HepG2 (cell line): Measurements from ENCODE around the gene ELAC2. TPM values are rescaled to one million over a fixed set of nuclear protein-coding genes. Genes with fewer than 3 reads are reported as not detected.

ENCODE experiments used
- ATAC-seq: fragments of 200-7000 bp; cut with Tn5 transposase; 3 replicates; pipeline ENCODE4 v1.9.1; 2020; ENCODE audit warnings: mild to moderate bottlenecking, moderate library complexity
- BruUV-seq: library from RNA; stranded (reverse); fragments of 400-500 nt; replicated peaks from 2 replicates; lab custom pipeline; 2021; lab: Mats Ljungman, UMichigan
- CTCF ChIA-PET: fragments of 300-600 bp; formaldehyde crosslinking; extraction: SDS; loops from one replicate; lab custom pipeline; 2021; ENCODE audit warnings: low total read pairs, inconsistent platforms, low intra/inter-chr PET ratio; lab: Yijun Ruan, JAX
- POLR2A ChIA-PET: fragments of 350-600 bp; sonication (Branson Sonifier 250); formaldehyde crosslinking; loops from one replicate; lab custom pipeline; 2020; ENCODE audit warnings: antibody characterized with exemption, inconsistent platforms; lab: Yijun Ruan, JAX
- DNase-seq: peaks from one replicate; pipeline ENCODE4 v3.0.0-alpha.2; 2015; ENCODE audit warnings: low spot score
- FAIRE-seq: peaks from 3 replicates; lab custom pipeline; 2011; peaks lifted over from hg19 to GRCh38; lab: Jason Lieb, UNC
- H2AFZ ChIP-seq: one replicate; pipeline ENCODE4 v1.6.1; 2011; ENCODE audit warnings: low read length, inconsistent platforms
- H3K27ac ChIP-seq: fragments of 300-600 bp; 3 replicates; pipeline ENCODE4 v1.8.0; 2011; ENCODE audit warnings: mixed run types, mild to moderate bottlenecking, mixed read lengths, low read length, inconsistent platforms; ENCODE audit not compliant: insufficient read depth; ENCODE audit errors: extremely low read length
- H3K27me3 ChIP-seq, 2 experiments: fragments of 200-600 bp in 1 of 2; 2 replicates in 1 of 2; 3 replicates in 1 of 2; pipeline versions ENCODE4 v1.6.0 to v1.8.0; 2011; ENCODE audit warnings: low read length in 2 of 2, mild to moderate bottlenecking in 2 of 2, moderate library complexity in 2 of 2, inconsistent platforms in 1 of 2; ENCODE audit not compliant: insufficient read depth in 2 of 2, control insufficient read depth in 1 of 2
- H3K36me3 ChIP-seq, 2 experiments: fragments of 200-600 bp in 1 of 2; replicated peaks in 1 of 2; 2 replicates in 1 of 2; 3 replicates in 1 of 2; pipeline versions ENCODE4 v1.5.1 to v1.8.0; 2011; ENCODE audit warnings: low read length in 2 of 2, inconsistent platforms in 1 of 2; ENCODE audit not compliant: insufficient read depth in 2 of 2, control insufficient read depth in 1 of 2
- H3K4me1 ChIP-seq: 2 replicates; pipeline ENCODE4 v1.5.1; 2012; ENCODE audit warnings: low read length, inconsistent platforms; ENCODE audit not compliant: insufficient read depth
- H3K4me2 ChIP-seq: 2 replicates; pipeline ENCODE4 v1.6.0; 2011; ENCODE audit warnings: low read depth, low read length, inconsistent platforms
- H3K4me3 ChIP-seq, 3 experiments: fragments of 200-600 bp in 1 of 3; sonication (generic), shearing (Covaris generic) in 1 of 3; replicated peaks in 1 of 3; 2 replicates each; pipeline ENCODE4 v1.5.1; 2011 to 2016; ENCODE audit warnings: low read length in 3 of 3, inconsistent platforms in 2 of 3, low read depth in 2 of 3, mild to moderate bottlenecking in 2 of 3, control low read depth in 1 of 3, mixed read lengths in 1 of 3; ENCODE audit not compliant: insufficient read depth in 1 of 3
- H3K79me2 ChIP-seq: one replicate; pipeline ENCODE4 v1.6.1; 2011; ENCODE audit warnings: low read length, inconsistent platforms; ENCODE audit not compliant: insufficient read depth
- H3K9ac ChIP-seq: 2 replicates; pipeline ENCODE4 v1.6.0; 2011; ENCODE audit warnings: mild to moderate bottlenecking, low read depth, low read length, inconsistent platforms; ENCODE audit not compliant: insufficient read depth
- H3K9me3 ChIP-seq: 2 replicates; pipeline ENCODE4 v1.5.1; 2012; ENCODE audit warnings: mild to moderate bottlenecking, low read length
- H4K20me1 ChIP-seq: 2 replicates; pipeline ENCODE4 v1.6.0; 2011; ENCODE audit warnings: inconsistent platforms, mild to moderate bottlenecking, low read length, moderate library complexity; ENCODE audit not compliant: insufficient read depth
- ETV5 ChIP-seq: IDR thresholded peaks from 2 replicates; pipeline ENCODE4 v1.6.1; 2018; ENCODE audit warnings: missing biosample characterization, missing genetic modification reagents, inconsistent platforms, borderline replicate concordance
- KDM2A ChIP-seq: sonication (generic); formaldehyde crosslinking; IDR thresholded peaks from 2 replicates; pipeline ENCODE4 v1.4.0; 2020; ENCODE audit warnings: low read depth, missing genetic modification reagents, borderline replicate concordance
- NFE2L1 ChIP-seq: sonication (generic); formaldehyde crosslinking; IDR thresholded peaks from 2 replicates; pipeline ENCODE4 v1.4.0; 2020; ENCODE audit warnings: missing genetic modification reagents, mild to moderate bottlenecking, borderline replicate concordance
- RARG ChIP-seq: sonication (generic); formaldehyde crosslinking; IDR thresholded peaks from 2 replicates; pipeline ENCODE4 v1.4.0; 2020; ENCODE audit warnings: low read depth, mild to moderate bottlenecking, missing genetic modification reagents
- RXRA ChIP-seq: sonication (generic); formaldehyde crosslinking; IDR thresholded peaks from 2 replicates; pipeline ENCODE4 v1.5.1; 2020; ENCODE audit warnings: missing genetic modification reagents
- ZMAT3 ChIP-seq: sonication (generic); formaldehyde crosslinking; conservative IDR thresholded peaks from 2 replicates; pipeline ENCODE4 v1.7.0; 2021; ENCODE audit warnings: missing genetic modification reagents
- ZNF205 ChIP-seq: IDR thresholded peaks from 2 replicates; pipeline ENCODE4 v1.6.1; 2018; ENCODE audit warnings: missing biosample characterization, missing genetic modification reagents
- ZNF225 ChIP-seq: sonication (generic); formaldehyde crosslinking; IDR thresholded peaks from 2 replicates; pipeline ENCODE4 v1.4.0; 2020; ENCODE audit warnings: mild to moderate bottlenecking, missing genetic modification reagents
- ZNF773 ChIP-seq: sonication (generic); formaldehyde crosslinking; IDR thresholded peaks from 2 replicates; pipeline ENCODE4 v1.4.0; 2020; ENCODE audit warnings: missing genetic modification reagents, borderline replicate concordance
- ZSCAN25 ChIP-seq: sonication (generic); formaldehyde crosslinking; IDR thresholded peaks from 2 replicates; pipeline ENCODE4 v1.8.0; 2022; ENCODE audit warnings: mild to moderate bottlenecking, missing genetic modification reagents
- WGBS: methylation state at CpG from one replicate; pipeline ENCODE4 v1.1.6; 2017; ENCODE audit warnings: low lambda C conversion rate; 5-methylcytosine and 5-hydroxymethylcytosine counted together
- in situ Hi-C: cut with HindIII; loops from 2 replicates; pipeline ENCODE4 v1.10.0; 2017; ENCODE audit warnings: low pct_unique_long_range_greater_than_20kb; ENCODE audit not compliant: extremely low pct_ligation_motif_present
- intact Hi-C: fragments of 100-400 bp; cut with micrococcal nuclease; formaldehyde crosslinking; loops from one replicate; pipeline ENCODE4 v1.10.0; 2022; ENCODE audit not compliant: unreplicated experiment
- polyA plus RNA-seq, 8 experiments: library from polyadenylated mRNA; depleted of rRNA in 3 of 8; stranded (reverse) in 7 of 8; unstranded in 1 of 8; fragments of >200 nt; fragmentation: Illumina TruSeq in 4 of 8; extraction: Trizol in 4 of 8; gene quantifications; 2 replicates each; pipeline versions ENCODE4 v1.2.1 to v1.2.3, GENCODE V29; 2011 to 2016; ENCODE audit warnings: low read depth in 4 of 8, missing spikeins in 1 of 8, mixed read lengths in 1 of 8; ENCODE audit not compliant: insufficient read depth in 1 of 8
- total RNA-seq, 5 experiments: library from RNA; depleted of rRNA; stranded (reverse); fragments of >200 nt; fragmentation: Illumina TruSeq; extraction: Trizol; gene quantifications; 2 replicates each; pipeline ENCODE4 v1.2.3, GENCODE V29; 2016; ENCODE audit warnings: low read depth in 1 of 5
- TF ChIP-seq, protein P1 (sequence below): sonication (generic); formaldehyde crosslinking; IDR thresholded peaks from 2 replicates; pipeline ENCODE4 v1.4.0; 2020; ENCODE audit warnings: mild to moderate bottlenecking, missing genetic modification reagents
- TF ChIP-seq, protein P2 (sequence below): sonication (generic); formaldehyde crosslinking; IDR thresholded peaks from 2 replicates; pipeline ENCODE4 v1.4.0; 2020; ENCODE audit warnings: mild to moderate bottlenecking, missing genetic modification reagents
- TF ChIP-seq, protein P3 (sequence below): sonication (generic); formaldehyde crosslinking; IDR thresholded peaks from 2 replicates; pipeline ENCODE4 v1.8.1; 2022; ENCODE audit warnings: low read depth, mild to moderate bottlenecking, missing genetic modification reagents
- TF ChIP-seq, protein P4 (sequence below): sonication (generic); formaldehyde crosslinking; IDR thresholded peaks from 2 replicates; pipeline ENCODE4 v1.4.0; 2020; ENCODE audit warnings: mild to moderate bottlenecking, missing genetic modification reagents
- TF ChIP-seq, protein P5 (sequence below): sonication (generic); formaldehyde crosslinking; IDR thresholded peaks from 2 replicates; pipeline ENCODE4 v1.4.0; 2020; ENCODE audit warnings: mild to moderate bottlenecking, missing genetic modification reagents

Gene ELAC2
- total and polyA plus RNA-seq, 2 of the 13 experiments (the other 11 are each of a cell fraction or from before 2014, with no cell fraction given): 35.6 to 50.4 TPM

DNA sequence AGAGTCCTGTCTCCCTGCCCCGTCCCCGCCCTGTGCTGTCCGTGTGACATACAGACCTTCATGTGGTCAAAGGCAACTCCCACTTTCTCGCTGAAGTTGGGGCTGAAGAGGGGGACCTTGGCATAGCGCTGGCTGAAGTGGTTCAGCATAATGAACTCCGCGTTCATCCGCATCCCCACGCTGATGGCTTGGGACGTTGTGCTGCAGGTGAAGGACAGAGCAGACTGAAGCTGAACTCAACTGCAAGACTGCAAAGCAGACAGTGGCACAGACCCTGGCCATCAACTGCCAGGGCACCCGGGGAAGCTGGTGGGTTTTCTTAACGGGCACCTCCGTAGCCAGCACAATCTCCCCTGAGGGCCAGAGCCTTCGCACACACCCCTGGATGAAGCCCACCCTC lies 24.2 kb downstream of the ELAC2 start (continued):
- TF ChIP-seq, protein P1, sequence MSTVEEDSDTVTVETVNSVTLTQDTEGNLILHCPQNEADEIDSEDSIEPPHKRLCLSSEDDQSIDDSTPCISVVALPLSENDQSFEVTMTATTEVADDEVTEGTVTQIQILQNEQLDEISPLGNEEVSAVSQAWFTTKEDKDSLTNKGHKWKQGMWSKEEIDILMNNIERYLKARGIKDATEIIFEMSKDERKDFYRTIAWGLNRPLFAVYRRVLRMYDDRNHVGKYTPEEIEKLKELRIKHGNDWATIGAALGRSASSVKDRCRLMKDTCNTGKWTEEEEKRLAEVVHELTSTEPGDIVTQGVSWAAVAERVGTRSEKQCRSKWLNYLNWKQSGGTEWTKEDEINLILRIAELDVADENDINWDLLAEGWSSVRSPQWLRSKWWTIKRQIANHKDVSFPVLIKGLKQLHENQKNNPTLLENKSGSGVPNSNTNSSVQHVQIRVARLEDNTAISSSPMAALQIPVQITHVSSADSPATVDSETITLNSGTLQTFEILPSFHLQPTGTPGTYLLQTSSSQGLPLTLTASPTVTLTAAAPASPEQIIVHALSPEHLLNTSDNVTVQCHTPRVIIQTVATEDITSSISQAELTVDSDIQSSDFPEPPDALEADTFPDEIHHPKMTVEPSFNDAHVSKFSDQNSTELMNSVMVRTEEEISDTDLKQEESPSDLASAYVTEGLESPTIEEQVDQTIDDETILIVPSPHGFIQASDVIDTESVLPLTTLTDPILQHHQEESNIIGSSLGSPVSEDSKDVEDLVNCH (CRISPR knock-in tag): no peak
- TF ChIP-seq ZSCAN25 (CRISPR knock-in tag) (no peak), ZMAT3 (CRISPR knock-in tag) (no peak)

DNA sequence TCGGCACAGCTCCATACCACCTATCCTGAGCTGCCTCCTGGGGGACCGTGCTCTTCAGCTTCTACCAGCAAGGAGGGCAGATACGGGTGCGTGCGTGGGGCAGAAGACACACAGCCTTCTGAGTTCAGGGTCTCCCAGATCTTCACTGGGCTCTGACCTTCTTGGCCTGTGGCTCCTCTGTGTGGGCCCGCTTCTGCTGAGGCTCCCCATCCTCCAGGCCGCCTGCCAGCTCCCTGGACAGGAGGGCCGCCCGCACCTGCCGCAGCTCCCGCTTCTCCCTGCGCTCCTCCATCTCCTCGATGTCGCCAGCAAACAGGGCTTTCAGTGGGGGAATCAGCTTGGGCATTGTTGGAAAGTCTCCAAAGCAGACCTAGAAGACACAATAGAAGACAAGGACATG lies 25.2 kb downstream of the ELAC2 start:
- WGBS: 96% methylated on average over 7 of the region's 14 CpGs
- no peaks in the 10 kb centered on the region for H3K27me3 ChIP-seq
- no peak overlapping the region for H2AFZ ChIP-seq
- H3K4me1 ChIP-seq: peaks cover 13% of the 10 kb centered on the region
- H4K20me1 ChIP-seq: no peaks in the 10 kb centered on the region
- CTCF ChIA-PET: no interaction called here
- H3K4me2 ChIP-seq: no peak overlapping the region
- FAIRE-seq: no peak
- no peak for ATAC-seq
- no peaks in the 10 kb centered on the region for H3K9me3 ChIP-seq
- H3K27ac ChIP-seq: no peak overlapping the region
- H3K4me3 ChIP-seq: no peak overlapping the region
- POLR2A ChIA-PET: interaction anchor here (1.1 kb wide), 1 partner anchor 25 kb away, joined by 3 read pairs; the partner anchor contains the start of gene ELAC2
- DNase-seq: no peak
- in situ Hi-C loops: no loop called here
- H3K79me2 ChIP-seq: no peaks in the 10 kb centered on the region
- H3K36me3 ChIP-seq: peaks cover 16 to 60% of the 10 kb centered on the region in 2 experiments
- no peak overlapping the region for H3K9ac ChIP-seq
- intact Hi-C loops: no loop called here
- BruUV-seq: no TSS peak
- no peak for TF ChIP-seq RXRA (CRISPR knock-in tag)
- TF ChIP-seq KDM2A (CRISPR knock-in tag): no peak
- TF ChIP-seq, protein P2, sequence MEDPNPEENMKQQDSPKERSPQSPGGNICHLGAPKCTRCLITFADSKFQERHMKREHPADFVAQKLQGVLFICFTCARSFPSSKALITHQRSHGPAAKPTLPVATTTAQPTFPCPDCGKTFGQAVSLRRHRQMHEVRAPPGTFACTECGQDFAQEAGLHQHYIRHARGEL (CRISPR knock-in tag): no peak
- TF ChIP-seq NFE2L1 (CRISPR knock-in tag): no peak
- TF ChIP-seq, protein P3, sequence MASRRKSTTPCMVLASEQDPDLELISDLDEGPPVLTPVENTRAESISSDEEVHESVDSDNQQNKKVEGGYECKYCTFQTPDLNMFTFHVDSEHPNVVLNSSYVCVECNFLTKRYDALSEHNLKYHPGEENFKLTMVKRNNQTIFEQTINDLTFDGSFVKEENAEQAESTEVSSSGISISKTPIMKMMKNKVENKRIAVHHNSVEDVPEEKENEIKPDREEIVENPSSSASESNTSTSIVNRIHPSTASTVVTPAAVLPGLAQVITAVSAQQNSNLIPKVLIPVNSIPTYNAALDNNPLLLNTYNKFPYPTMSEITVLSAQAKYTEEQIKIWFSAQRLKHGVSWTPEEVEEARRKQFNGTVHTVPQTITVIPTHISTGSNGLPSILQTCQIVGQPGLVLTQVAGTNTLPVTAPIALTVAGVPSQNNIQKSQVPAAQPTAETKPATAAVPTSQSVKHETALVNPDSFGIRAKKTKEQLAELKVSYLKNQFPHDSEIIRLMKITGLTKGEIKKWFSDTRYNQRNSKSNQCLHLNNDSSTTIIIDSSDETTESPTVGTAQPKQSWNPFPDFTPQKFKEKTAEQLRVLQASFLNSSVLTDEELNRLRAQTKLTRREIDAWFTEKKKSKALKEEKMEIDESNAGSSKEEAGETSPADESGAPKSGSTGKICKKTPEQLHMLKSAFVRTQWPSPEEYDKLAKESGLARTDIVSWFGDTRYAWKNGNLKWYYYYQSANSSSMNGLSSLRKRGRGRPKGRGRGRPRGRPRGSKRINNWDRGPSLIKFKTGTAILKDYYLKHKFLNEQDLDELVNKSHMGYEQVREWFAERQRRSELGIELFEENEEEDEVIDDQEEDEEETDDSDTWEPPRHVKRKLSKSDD: no peak
- no peak for TF ChIP-seq ZNF205 (CRISPR knock-in tag)
- no peak for TF ChIP-seq ZNF225
- no peak for TF ChIP-seq ZNF773 (CRISPR knock-in tag)
- TF ChIP-seq RARG (CRISPR knock-in tag): no peak
- TF ChIP-seq, protein P4, sequence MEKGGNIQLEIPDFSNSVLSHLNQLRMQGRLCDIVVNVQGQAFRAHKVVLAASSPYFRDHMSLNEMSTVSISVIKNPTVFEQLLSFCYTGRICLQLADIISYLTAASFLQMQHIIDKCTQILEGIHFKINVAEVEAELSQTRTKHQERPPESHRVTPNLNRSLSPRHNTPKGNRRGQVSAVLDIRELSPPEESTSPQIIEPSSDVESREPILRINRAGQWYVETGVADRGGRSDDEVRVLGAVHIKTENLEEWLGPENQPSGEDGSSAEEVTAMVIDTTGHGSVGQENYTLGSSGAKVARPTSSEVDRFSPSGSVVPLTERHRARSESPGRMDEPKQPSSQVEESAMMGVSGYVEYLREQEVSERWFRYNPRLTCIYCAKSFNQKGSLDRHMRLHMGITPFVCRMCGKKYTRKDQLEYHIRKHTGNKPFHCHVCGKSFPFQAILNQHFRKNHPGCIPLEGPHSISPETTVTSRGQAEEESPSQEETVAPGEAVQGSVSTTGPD (CRISPR knock-in tag): no peak
- TF ChIP-seq, protein P5, sequence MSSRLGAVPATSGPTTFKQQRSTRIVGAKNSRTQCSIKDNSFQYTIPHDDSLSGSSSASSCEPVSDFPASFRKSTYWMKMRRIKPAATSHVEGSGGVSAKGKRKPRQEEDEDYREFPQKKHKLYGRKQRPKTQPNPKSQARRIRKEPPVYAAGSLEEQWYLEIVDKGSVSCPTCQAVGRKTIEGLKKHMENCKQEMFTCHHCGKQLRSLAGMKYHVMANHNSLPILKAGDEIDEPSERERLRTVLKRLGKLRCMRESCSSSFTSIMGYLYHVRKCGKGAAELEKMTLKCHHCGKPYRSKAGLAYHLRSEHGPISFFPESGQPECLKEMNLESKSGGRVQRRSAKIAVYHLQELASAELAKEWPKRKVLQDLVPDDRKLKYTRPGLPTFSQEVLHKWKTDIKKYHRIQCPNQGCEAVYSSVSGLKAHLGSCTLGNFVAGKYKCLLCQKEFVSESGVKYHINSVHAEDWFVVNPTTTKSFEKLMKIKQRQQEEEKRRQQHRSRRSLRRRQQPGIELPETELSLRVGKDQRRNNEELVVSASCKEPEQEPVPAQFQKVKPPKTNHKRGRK (CRISPR knock-in tag): no peak
- TF ChIP-seq ETV5 (CRISPR knock-in tag): no peak
